Measurements from ENCODE around the gene KATNBL1. TPM values are rescaled to one million over a fixed set of nuclear protein-coding genes. Genes with fewer than 3 reads are reported as not detected.
A peak's percentile ranks its signal among the peaks of the same experiment; 100 is the strongest.

The KATNBL1 gene
- total and polyA plus RNA-seq, 9 of the 15 experiments (the other 6 are each of a cell fraction or from before 2014, with no cell fraction given), result 6.6 to 46.0 (median 24.0) TPM

DNA sequence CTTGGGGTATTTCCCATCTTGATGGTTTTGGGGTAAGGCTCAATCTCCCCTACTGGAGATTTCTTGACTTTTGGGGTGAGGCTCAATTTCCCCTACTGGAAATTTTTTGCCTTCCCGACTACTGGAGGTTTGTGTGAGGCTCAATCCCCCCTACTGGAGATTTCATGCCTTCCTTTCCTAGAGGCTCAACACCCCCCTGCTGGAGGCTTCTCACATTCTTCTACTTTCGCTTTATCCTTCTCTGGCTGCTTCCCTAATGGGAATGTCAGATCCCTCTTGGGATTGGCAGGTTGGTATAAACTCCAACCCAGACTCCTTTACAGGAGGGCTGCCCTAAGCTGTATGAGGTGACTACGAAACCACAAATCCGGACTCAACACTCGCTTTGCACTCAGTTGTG, 49.2 kb downstream of the KATNBL1 start:
- H3K79me2 ChIP-seq (ENCODE audit: control insufficient read depth, insufficient read depth, low read length), result 0 out of 3 replicates have a peak, but pooled peaks cover 3% of the 10 kb centered on the region
- POLR2A ChIA-PET, result no interaction called here
- DNase-seq (ENCODE audit: extremely low read depth in 1 of 4, low spot score in 3 of 4) (peak in 1 of 4 experiments; percentile 13), ATAC-seq (no peak), FAIRE-seq (no peak)
- no peaks in the 10 kb centered on the region for H3K27me3 ChIP-seq (ENCODE audit: control insufficient read depth in 2 of 2, insufficient read depth in 2 of 2, low read length in 2 of 2)
- H3K4me2 ChIP-seq (ENCODE audit: insufficient read depth, low read length), result no peak overlapping the region
- TF ChIP-seq, protein P1, sequence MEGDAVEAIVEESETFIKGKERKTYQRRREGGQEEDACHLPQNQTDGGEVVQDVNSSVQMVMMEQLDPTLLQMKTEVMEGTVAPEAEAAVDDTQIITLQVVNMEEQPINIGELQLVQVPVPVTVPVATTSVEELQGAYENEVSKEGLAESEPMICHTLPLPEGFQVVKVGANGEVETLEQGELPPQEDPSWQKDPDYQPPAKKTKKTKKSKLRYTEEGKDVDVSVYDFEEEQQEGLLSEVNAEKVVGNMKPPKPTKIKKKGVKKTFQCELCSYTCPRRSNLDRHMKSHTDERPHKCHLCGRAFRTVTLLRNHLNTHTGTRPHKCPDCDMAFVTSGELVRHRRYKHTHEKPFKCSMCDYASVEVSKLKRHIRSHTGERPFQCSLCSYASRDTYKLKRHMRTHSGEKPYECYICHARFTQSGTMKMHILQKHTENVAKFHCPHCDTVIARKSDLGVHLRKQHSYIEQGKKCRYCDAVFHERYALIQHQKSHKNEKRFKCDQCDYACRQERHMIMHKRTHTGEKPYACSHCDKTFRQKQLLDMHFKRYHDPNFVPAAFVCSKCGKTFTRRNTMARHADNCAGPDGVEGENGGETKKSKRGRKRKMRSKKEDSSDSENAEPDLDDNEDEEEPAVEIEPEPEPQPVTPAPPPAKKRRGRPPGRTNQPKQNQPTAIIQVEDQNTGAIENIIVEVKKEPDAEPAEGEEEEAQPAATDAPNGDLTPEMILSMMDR (IDR thresholded peaks at IDR 0.05 in 2 of 3, conservative IDR thresholded peaks at IDR 0.05 in 1 of 3; ENCODE audit: insufficient read depth in 2 of 3, low read depth in 1 of 3, low read length in 3 of 3), result 0 out of 6 replicates have a peak, but pooled peaks of 1 of the 3 experiments have one; percentile 2
- TF ChIP-seq ILF3 (IDR thresholded peaks at IDR 0.05; ENCODE audit: borderline replicate concordance), result no peak
- WGBS (ENCODE audit: insufficient coverage, low coverage, missing lambda C conversion rate), result 94% methylated on average over 5 of the region's 5 CpGs
- CTCF ChIA-PET (ENCODE audit: low intra/inter-chr PET ratio), result no interaction called here
- no peak overlapping the region for H2AFZ ChIP-seq (ENCODE audit: low read depth, low read length)
- H3K36me3 ChIP-seq (ENCODE audit: control insufficient read depth, insufficient read depth, low read length), result peaks cover 11% of the 10 kb centered on the region; the same call in 2 of the 3 replicates
- H3K9ac ChIP-seq (ENCODE audit: insufficient read depth in 1 of 2, low read depth in 2 of 2, low read length in 2 of 2), result no peak overlapping the region
- H4K20me1 ChIP-seq (replicated peaks; ENCODE audit: control insufficient read depth, insufficient read depth, low read length), result no peaks in the 10 kb centered on the region
- H3K4me3 ChIP-seq, result no peak overlapping the region
- no peaks in the 10 kb centered on the region for H3K4me1 ChIP-seq (replicated peaks in 1 of 2; ENCODE audit: control insufficient read depth in 2 of 2, insufficient read depth in 2 of 2, low read length in 2 of 2)
- H3K9me3 ChIP-seq (replicated peaks; ENCODE audit: control insufficient read depth, insufficient read depth, low read depth, low read length), result peaks cover 16% of the 10 kb centered on the region
- no peaks in the 10 kb centered on the region for H3K9me1 ChIP-seq (ENCODE audit: control insufficient read depth, insufficient read depth, low read length)
- intact Hi-C loops (cut with micrococcal nuclease), result no loop called here
- BruUV-seq (replicated peaks), result no TSS peak
- in situ Hi-C loops (cut with MboI), result no loop called here
- no peak overlapping the region for H3K27ac ChIP-seq (ENCODE audit: extremely low read depth, low read depth, low read length)

DNA sequence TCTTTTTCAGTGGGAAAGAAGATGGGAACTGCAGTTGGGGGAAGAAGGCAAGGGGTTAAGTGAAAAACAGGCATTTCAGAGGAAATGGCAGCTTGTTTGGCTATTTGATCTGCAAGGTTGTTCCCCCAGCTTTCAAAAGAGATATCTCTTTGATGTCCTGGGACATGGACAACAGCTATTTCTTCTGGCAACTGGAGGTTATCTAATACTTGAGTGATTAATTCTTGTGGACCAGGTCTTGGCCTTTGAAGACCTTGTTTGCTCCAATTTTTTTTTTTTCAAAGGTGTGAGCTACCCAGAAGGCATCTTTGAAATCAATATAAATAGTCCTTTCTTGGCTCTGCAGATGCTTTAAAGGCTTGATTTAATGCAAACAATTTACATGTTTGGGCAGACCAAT, 51.5 kb downstream of the KATNBL1 start:
- ATAC-seq, result no peak
- CTCF ChIA-PET (ENCODE audit: low intra/inter-chr PET ratio), result interaction anchor here (0.6 kb wide), 1 partner anchor 15 kb away, joined by 3 read pairs; no protein-coding TSS in a partner anchor

More for the DNA sequence above, 51.5 kb downstream of the KATNBL1 start:
- Histone ChIP-seq H3K9ac (ENCODE audit: insufficient read depth in 1 of 2, low read depth in 2 of 2, low read length in 2 of 2) (no peak overlapping the region), H3K36me3 (ENCODE audit: control insufficient read depth, insufficient read depth, low read length) (peaks cover 20% of the 10 kb centered on the region; the same call in 2 of the 3 replicates), H3K4me3 (no peak overlapping the region), H3K79me2 (ENCODE audit: control insufficient read depth, insufficient read depth, low read length) (no peaks in the 10 kb centered on the region), H3K27ac (ENCODE audit: extremely low read depth, low read depth, low read length) (no peak overlapping the region), H3K4me2 (ENCODE audit: insufficient read depth, low read length) (no peak overlapping the region), H3K27me3 (ENCODE audit: control insufficient read depth in 2 of 2, insufficient read depth in 2 of 2, low read length in 2 of 2) (no peaks in the 10 kb centered on the region), H3K9me3 (replicated peaks; ENCODE audit: control insufficient read depth, insufficient read depth, low read depth, low read length) (peaks cover 18% of the 10 kb centered on the region), H2AFZ (ENCODE audit: low read depth, low read length) (no peak overlapping the region), H4K20me1 (replicated peaks; ENCODE audit: control insufficient read depth, insufficient read depth, low read length) (no peaks in the 10 kb centered on the region), H3K9me1 (ENCODE audit: control insufficient read depth, insufficient read depth, low read length) (no peaks in the 10 kb centered on the region), H3K4me1 (replicated peaks in 1 of 2; ENCODE audit: control insufficient read depth in 2 of 2, insufficient read depth in 2 of 2, low read length in 2 of 2) (no peaks in the 10 kb centered on the region)
- in situ Hi-C loops (cut with MboI) (no loop called here), intact Hi-C loops (cut with micrococcal nuclease) (no loop called here)
- POLR2A ChIA-PET, result no interaction called here
- TF ChIP-seq HLTF (IDR thresholded peaks at IDR 0.05), result no peak
- TF ChIP-seq NFATC3 (IDR thresholded peaks at IDR 0.05), result no peak
- no peak for TF ChIP-seq ZNF143 (CRISPR knock-in tag; IDR thresholded peaks at IDR 0.05)
- no peak for TF ChIP-seq ZNF79 (CRISPR knock-in tag; IDR thresholded peaks at IDR 0.05; ENCODE audit: low read depth)
- no TSS peak for BruUV-seq (replicated peaks)
- DNase-seq (ENCODE audit: extremely low read depth in 1 of 4, low spot score in 3 of 4) (no peak), FAIRE-seq (no peak)

Data from K562 (cell line).